HepG2 (cell line): ENCODE measurements around the gene ZDHHC24.

Experiments
- GABPA ChIP-seq, 2 experiments: IDR thresholded peaks; 2 replicates each; pipeline ENCODE4 v1.6.1; 2011 to 2016; ENCODE audit warnings: low read depth in 2 of 2, low read length in 1 of 2, missing biosample characterization in 1 of 2, missing genetic modification characterization in 1 of 2
- HIVEP1 ChIP-seq: sonication (generic); formaldehyde crosslinking; IDR thresholded peaks from 2 replicates; pipeline ENCODE4 v1.4.0; 2020; ENCODE audit warnings: mild to moderate bottlenecking, missing genetic modification reagents
- HNRNPK ChIP-seq: fragments of 200-400 bp; formaldehyde crosslinking; IDR thresholded peaks from 2 replicates; pipeline ENCODE4 v1.6.1; 2018; ENCODE audit warnings: low read length, low read depth, moderate library complexity, mild to moderate bottlenecking; ENCODE audit not compliant: poor library complexity, severe bottlenecking
- NR2F1 ChIP-seq, 2 experiments: fragments of 450-650 bp in 1 of 2; formaldehyde crosslinking in 1 of 2; IDR thresholded peaks; 2 replicates each; pipeline versions ENCODE4 v1.5.0 to v1.6.1; 2016 to 2020; ENCODE audit warnings: mild to moderate bottlenecking in 1 of 2, missing compliant biosample characterization in 1 of 2, missing genetic modification reagents in 1 of 2, moderate library complexity in 1 of 2
- TCF7 ChIP-seq: sonication (generic); IDR thresholded peaks from 2 replicates; pipeline ENCODE4 v1.6.1; 2016; ENCODE audit warnings: antibody characterized with exemption, low read depth
- ZFP41 ChIP-seq: sonication (generic); formaldehyde crosslinking; IDR thresholded peaks from 2 replicates; pipeline ENCODE4 v1.4.0; 2020; ENCODE audit warnings: mild to moderate bottlenecking, missing genetic modification reagents, borderline replicate concordance
- ZNF143 ChIP-seq: sonication (generic); formaldehyde crosslinking; IDR thresholded peaks from 2 replicates; pipeline ENCODE4 v1.4.0; 2020; ENCODE audit warnings: missing genetic modification reagents
- TF ChIP-seq, protein P1 (sequence below): IDR thresholded peaks from 2 replicates; pipeline ENCODE4 v1.6.1; 2012; ENCODE audit warnings: low read length, improper control_type of control experiment
- TF ChIP-seq, protein P2 (sequence below): sonication (generic); formaldehyde crosslinking; IDR thresholded peaks from 2 replicates; pipeline ENCODE4 v1.4.0; 2020; ENCODE audit warnings: mild to moderate bottlenecking, missing genetic modification reagents
- TF ChIP-seq, protein P3 (sequence below): sonication (generic); formaldehyde crosslinking; IDR thresholded peaks from 2 replicates; pipeline ENCODE4 v1.8.0; 2022; ENCODE audit warnings: mild to moderate bottlenecking, missing genetic modification reagents, borderline replicate concordance
- TF ChIP-seq, protein P4 (sequence below): sonication (generic); formaldehyde crosslinking; IDR thresholded peaks from 2 replicates; pipeline ENCODE4 v1.5.0; 2020; ENCODE audit warnings: mild to moderate bottlenecking, missing genetic modification reagents, moderate library complexity
- TF ChIP-seq, protein P5 (sequence below): sonication (generic); formaldehyde crosslinking; IDR thresholded peaks from 2 replicates; pipeline ENCODE4 v1.5.0; 2020; ENCODE audit warnings: mild to moderate bottlenecking, missing genetic modification reagents

DNA sequence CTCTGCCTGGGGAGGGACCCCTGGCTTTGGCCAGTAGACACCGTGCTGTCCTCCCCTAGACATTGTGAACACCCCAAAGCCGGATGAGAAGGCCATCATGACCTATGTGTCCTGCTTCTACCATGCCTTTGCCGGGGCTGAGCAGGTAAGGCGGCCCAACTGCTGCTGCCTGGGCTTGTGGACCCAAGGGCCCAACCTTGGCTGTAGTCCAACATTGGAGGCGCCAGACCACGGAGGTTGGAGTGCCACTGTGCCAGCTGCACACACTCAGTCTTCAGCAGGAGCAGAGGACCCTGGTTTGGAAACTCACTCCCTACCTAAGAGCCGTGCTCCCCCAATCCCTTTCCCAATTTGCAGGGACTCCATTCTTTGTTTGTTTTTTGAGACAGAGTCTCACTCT is 10.2 kb upstream of the ZDHHC24 start:
- TF ChIP-seq HNRNPK, result no peak
- TF ChIP-seq, protein P1, sequence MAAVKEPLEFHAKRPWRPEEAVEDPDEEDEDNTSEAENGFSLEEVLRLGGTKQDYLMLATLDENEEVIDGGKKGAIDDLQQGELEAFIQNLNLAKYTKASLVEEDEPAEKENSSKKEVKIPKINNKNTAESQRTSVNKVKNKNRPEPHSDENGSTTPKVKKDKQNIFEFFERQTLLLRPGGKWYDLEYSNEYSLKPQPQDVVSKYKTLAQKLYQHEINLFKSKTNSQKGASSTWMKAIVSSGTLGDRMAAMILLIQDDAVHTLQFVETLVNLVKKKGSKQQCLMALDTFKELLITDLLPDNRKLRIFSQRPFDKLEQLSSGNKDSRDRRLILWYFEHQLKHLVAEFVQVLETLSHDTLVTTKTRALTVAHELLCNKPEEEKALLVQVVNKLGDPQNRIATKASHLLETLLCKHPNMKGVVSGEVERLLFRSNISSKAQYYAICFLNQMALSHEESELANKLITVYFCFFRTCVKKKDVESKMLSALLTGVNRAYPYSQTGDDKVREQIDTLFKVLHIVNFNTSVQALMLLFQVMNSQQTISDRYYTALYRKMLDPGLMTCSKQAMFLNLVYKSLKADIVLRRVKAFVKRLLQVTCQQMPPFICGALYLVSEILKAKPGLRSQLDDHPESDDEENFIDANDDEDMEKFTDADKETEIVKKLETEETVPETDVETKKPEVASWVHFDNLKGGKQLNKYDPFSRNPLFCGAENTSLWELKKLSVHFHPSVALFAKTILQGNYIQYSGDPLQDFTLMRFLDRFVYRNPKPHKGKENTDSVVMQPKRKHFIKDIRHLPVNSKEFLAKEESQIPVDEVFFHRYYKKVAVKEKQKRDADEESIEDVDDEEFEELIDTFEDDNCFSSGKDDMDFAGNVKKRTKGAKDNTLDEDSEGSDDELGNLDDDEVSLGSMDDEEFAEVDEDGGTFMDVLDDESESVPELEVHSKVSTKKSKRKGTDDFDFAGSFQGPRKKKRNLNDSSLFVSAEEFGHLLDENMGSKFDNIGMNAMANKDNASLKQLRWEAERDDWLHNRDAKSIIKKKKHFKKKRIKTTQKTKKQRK, result no peak
- TF ChIP-seq, protein P2, sequence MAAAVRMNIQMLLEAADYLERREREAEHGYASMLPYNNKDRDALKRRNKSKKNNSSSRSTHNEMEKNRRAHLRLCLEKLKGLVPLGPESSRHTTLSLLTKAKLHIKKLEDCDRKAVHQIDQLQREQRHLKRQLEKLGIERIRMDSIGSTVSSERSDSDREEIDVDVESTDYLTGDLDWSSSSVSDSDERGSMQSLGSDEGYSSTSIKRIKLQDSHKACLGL (CRISPR knock-in tag), result no peak
- no peak for TF ChIP-seq HIVEP1 (CRISPR knock-in tag)
- no peak for TF ChIP-seq ZFP41 (CRISPR knock-in tag)
- TF ChIP-seq ZNF143 (CRISPR knock-in tag), result no peak
- TF ChIP-seq TCF7, result no peak
- TF ChIP-seq, protein P3, sequence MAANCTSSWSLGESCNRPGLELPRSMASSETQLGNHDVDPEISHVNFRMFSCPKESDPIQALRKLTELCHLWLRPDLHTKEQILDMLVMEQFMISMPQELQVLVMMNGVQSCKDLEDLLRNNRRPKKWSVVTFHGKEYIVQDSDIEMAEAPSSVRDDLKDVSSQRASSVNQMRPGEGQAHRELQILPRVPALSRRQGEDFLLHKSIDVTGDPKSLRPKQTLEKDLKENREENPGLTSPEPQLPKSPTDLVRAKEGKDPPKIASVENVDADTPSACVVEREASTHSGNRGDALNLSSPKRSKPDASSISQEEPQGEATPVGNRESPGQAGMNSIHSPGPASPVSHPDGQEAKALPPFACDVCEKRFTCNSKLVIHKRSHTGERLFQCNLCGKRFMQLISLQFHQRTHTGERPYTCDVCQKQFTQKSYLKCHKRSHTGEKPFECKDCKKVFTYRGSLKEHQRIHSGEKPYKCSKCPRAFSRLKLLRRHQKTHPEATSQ, result no peak
- TF ChIP-seq, protein P4, sequence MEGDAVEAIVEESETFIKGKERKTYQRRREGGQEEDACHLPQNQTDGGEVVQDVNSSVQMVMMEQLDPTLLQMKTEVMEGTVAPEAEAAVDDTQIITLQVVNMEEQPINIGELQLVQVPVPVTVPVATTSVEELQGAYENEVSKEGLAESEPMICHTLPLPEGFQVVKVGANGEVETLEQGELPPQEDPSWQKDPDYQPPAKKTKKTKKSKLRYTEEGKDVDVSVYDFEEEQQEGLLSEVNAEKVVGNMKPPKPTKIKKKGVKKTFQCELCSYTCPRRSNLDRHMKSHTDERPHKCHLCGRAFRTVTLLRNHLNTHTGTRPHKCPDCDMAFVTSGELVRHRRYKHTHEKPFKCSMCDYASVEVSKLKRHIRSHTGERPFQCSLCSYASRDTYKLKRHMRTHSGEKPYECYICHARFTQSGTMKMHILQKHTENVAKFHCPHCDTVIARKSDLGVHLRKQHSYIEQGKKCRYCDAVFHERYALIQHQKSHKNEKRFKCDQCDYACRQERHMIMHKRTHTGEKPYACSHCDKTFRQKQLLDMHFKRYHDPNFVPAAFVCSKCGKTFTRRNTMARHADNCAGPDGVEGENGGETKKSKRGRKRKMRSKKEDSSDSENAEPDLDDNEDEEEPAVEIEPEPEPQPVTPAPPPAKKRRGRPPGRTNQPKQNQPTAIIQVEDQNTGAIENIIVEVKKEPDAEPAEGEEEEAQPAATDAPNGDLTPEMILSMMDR (CRISPR knock-in tag), result no peak
- no peak for TF ChIP-seq NR2F1 (CRISPR knock-in tag; IDR thresholded peaks at IDR 0.05)
- TF ChIP-seq, protein P5, sequence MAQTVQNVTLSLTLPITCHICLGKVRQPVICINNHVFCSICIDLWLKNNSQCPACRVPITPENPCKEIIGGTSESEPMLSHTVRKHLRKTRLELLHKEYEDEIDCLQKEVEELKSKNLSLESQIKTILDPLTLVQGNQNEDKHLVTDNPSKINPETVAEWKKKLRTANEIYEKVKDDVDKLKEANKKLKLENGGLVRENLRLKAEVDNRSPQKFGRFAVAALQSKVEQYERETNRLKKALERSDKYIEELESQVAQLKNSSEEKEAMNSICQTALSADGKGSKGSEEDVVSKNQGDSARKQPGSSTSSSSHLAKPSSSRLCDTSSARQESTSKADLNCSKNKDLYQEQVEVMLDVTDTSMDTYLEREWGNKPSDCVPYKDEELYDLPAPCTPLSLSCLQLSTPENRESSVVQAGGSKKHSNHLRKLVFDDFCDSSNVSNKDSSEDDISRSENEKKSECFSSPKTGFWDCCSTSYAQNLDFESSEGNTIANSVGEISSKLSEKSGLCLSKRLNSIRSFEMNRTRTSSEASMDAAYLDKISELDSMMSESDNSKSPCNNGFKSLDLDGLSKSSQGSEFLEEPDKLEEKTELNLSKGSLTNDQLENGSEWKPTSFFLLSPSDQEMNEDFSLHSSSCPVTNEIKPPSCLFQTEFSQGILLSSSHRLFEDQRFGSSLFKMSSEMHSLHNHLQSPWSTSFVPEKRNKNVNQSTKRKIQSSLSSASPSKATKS, result no peak
- TF ChIP-seq GABPA (IDR thresholded peaks at IDR 0.05; ENCODE audit: low read depth, low read length), result no peak
- no peak for TF ChIP-seq GABPA (CRISPR knock-in tag; IDR thresholded peaks at IDR 0.05; ENCODE audit: low read depth)
